A549 (cell line): ENCODE results near the gene TRMT44.

Experiments used
- POLR2A ChIP-seq: IDR thresholded peaks from 2 replicates; pipeline ENCODE4 v1.6.1; 2012; ENCODE audit warnings: mild to moderate bottlenecking, low read length
- RAD21 ChIP-seq, 2 experiments: fragments of >200 bp in 1 of 2; sonication (Bioruptor Twin) in 1 of 2; formaldehyde crosslinking in 1 of 2; IDR thresholded peaks in 1 of 2; conservative IDR thresholded peaks in 1 of 2; 2 replicates in 1 of 2; 3 replicates in 1 of 2; pipeline ENCODE4 v1.6.1; 2012 to 2018; ENCODE audit warnings: inconsistent platforms in 1 of 2
- RFX5 ChIP-seq: fragments of 450-650 bp; IDR thresholded peaks from 2 replicates; pipeline ENCODE4 v1.7.1; 2014; ENCODE audit warnings: antibody characterized with exemption, mild to moderate bottlenecking, moderate library complexity
- TF ChIP-seq, protein P1 (sequence below): fragments of >200 bp; sonication (Bioruptor Twin); formaldehyde crosslinking; IDR thresholded peaks from 3 replicates; pipeline ENCODE4 v1.5.1; 2016

- TF ChIP-seq, protein P1, sequence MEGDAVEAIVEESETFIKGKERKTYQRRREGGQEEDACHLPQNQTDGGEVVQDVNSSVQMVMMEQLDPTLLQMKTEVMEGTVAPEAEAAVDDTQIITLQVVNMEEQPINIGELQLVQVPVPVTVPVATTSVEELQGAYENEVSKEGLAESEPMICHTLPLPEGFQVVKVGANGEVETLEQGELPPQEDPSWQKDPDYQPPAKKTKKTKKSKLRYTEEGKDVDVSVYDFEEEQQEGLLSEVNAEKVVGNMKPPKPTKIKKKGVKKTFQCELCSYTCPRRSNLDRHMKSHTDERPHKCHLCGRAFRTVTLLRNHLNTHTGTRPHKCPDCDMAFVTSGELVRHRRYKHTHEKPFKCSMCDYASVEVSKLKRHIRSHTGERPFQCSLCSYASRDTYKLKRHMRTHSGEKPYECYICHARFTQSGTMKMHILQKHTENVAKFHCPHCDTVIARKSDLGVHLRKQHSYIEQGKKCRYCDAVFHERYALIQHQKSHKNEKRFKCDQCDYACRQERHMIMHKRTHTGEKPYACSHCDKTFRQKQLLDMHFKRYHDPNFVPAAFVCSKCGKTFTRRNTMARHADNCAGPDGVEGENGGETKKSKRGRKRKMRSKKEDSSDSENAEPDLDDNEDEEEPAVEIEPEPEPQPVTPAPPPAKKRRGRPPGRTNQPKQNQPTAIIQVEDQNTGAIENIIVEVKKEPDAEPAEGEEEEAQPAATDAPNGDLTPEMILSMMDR, result no peak
- TF ChIP-seq RFX5 (no peak), RAD21 (conservative IDR thresholded peaks at IDR 0.05 in 1 of 2, IDR thresholded peaks at IDR 0.05 in 1 of 2) (no peak), POLR2A (no peak)
Measured at GRCh38 chr4:8404791-8405515, 35.6 kb upstream of the TRMT44 start.
